AG09319 (cell line): Measurements from ENCODE around the gene CWC27.

Source experiments
- DNase-seq: peaks from one replicate; pipeline ENCODE4 v3.0.0-alpha.2; 2010; ENCODE audit warnings: low read depth; ENCODE audit errors: extremely low read depth
- TF ChIP-seq, protein P1 (sequence below): IDR thresholded peaks from 2 replicates; pipeline ENCODE4 v1.5.1; 2011; ENCODE audit warnings: low read depth, mild to moderate bottlenecking, inconsistent platforms, low read length, moderate library complexity

The CWC27 gene

DNA sequence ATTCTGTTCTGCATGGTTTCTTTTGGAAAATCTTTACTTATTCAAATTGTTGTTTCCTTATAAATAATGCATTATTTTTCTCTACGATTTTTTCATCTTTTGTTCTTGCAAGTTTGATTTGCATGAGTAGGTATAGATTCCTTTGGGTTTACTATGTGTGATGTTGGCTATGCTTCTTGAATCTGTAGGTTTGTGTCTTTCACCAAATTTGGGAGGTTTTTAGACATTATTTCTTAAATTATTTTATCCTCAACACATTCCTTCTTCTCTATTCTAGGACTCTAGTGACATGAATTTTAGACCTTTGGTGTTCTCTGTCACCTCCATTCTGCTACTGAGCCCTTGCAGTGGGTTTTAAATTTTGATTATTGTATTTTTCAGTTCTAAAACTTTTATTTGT is 219.0 kb downstream of the CWC27 start:
- DNase-seq, result no peak
- TF ChIP-seq, protein P1, sequence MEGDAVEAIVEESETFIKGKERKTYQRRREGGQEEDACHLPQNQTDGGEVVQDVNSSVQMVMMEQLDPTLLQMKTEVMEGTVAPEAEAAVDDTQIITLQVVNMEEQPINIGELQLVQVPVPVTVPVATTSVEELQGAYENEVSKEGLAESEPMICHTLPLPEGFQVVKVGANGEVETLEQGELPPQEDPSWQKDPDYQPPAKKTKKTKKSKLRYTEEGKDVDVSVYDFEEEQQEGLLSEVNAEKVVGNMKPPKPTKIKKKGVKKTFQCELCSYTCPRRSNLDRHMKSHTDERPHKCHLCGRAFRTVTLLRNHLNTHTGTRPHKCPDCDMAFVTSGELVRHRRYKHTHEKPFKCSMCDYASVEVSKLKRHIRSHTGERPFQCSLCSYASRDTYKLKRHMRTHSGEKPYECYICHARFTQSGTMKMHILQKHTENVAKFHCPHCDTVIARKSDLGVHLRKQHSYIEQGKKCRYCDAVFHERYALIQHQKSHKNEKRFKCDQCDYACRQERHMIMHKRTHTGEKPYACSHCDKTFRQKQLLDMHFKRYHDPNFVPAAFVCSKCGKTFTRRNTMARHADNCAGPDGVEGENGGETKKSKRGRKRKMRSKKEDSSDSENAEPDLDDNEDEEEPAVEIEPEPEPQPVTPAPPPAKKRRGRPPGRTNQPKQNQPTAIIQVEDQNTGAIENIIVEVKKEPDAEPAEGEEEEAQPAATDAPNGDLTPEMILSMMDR, result no peak

DNA sequence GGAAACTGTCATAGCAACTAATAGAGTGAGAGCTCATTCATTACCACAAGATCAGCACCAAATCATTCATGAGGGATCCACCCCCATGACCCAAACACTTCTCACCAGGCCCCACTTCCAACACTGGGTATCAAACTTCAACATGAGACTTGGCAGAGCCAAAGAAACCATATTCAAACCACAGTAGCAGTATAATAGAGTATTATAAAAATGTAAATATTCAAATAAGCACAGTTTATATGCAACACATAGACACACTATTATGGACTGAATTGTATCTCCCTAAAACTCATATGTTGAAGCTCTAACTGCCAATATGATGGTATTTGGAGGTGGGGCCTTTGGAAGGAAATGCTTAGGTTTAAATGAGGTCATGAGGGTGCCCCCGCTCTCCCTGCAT is 240.5 kb downstream of the CWC27 start:
- TF ChIP-seq, protein P1, result no peak
- no peak for DNase-seq

DNA sequence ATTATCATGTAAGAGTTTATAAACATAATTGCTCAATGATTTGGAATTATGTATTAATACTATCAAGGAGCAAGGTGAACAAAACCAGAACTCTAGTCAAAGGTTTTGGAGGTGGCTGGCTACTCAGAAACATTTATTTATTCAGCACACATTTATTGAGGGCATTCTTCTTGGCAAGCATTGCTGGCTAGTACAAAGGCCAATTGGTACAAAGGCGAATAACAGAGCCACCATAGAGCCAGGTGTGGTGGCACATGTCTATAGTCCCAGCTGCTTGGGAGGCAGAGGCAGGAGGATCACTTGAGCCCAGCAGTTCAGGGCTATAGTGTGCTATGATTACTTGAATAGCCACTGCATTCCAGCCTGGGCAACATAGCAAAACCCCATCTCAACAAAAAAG is 242.1 kb downstream of the CWC27 start:
- TF ChIP-seq, protein P1, result no peak
- DNase-seq, result no peak

DNA sequence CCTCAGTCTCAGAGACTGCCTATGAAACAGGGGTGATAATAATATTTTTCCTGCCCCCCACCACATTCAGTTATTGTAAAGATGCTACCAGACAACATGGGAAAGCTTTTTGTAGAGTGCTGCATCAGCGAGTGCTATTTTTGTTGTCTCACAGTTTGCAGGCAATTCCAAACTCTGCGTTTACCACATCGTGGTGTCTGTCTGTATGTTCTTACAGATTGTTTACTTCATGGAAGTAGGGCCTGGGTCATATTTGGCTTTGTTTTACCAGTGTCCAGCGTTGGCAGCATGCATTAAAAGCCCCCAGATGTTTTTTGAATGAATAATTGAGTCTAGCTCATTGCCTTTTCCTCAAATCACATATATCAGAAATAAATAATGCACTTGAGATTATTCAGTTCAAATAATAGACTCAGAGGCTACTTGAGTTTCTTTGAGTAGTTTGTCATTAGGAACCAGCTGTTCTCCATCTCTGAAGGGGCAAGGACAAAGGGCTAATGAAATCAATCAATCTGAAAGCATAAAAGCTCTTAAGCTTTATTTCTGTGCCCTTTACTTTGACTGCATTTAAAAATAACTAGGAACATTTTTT is 243.7 kb downstream of the CWC27 start:
- TF ChIP-seq, protein P1, result no peak
- DNase-seq, result no peak

DNA sequence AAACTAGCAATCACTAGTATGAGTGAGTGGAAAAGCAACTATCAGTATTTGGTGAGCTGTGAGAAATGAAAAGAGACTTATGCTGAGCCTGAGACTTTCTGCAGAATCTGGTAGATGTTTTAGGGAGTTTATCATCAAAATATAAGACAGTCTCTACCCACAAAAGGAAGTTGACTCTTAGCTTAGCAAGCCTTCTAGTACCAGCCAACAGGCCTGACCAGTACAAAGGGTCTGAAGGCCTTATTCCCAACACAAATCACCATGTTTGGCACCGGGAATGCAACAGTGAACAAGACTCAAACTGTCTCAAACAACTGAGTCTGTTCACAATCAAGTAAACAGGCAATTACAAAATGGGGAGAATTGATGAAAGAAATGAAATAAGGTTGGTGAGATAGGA is 244.4 kb downstream of the CWC27 start:
- no peak for DNase-seq
- TF ChIP-seq, protein P1, result no peak

DNA sequence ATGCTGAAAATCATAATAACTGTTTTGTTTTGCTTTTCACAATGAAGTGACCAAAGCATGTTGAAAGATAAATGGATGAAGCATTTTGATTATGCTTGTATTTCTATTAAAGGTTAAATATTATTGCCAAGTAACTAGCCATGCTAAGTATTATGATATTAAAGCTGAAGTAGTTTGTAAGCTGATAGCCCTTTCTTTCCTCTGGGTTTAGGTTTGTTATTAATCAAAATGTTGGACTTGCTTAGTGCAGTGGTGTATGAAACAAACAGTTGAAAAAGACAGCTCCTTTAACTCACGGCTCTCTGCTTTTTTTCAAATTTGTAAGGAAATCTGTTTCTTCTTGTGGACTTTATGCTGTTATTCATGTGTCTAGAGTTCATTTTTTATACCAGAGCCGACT is 246.0 kb downstream of the CWC27 start:
- TF ChIP-seq, protein P1, result no peak
- DNase-seq, result no peak

DNA sequence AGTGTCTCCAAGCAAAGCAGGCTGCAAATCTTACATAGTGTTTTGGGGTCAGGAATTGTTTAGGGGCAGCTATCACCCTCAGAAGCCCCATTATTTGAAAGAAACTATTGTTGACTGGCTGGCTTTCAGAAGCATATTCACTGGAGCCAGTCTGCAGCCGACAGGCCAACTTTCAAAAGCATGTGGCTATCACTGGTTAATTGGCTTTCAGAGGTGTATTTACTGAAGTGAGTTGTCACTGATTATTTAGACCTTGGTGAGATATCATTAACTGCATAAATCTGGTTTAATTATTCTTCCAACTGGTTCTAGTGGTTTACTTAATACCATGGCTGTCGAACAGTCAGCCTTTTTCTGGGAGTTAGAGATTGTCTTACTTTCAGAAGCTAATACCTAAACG is 247.0 kb downstream of the CWC27 start:
- DNase-seq, result no peak
- TF ChIP-seq, protein P1, result no peak
